Measurements from ENCODE around the gene ZC3H8. TPM values are rescaled to one million over a fixed set of nuclear protein-coding genes. Genes with fewer than 3 reads are reported as not detected.
A peak's percentile ranks its signal among the peaks of the same experiment; 100 is the strongest.

Gene ZC3H8
- total RNA-seq, 2 donors from 2014 or later = 14.3 to 45.8 TPM

GRCh38 chr2:112184121-112184520 is 70.7 kb downstream of the ZC3H8 start:
- WGBS, 2 donors = 94% methylated on average over 7 to 8 of the region's 8 CpGs
- Histone ChIP-seq H3K4me1 (peaks cover 5% of the 10 kb centered on the region), H3K36me3 (replicated peaks in 1 of 2; ENCODE audit: insufficient read depth in 1 of 2, low read depth in 2 of 2) (no peaks in the 10 kb centered on the region), H3K4me3 (no peak overlapping the region), H3K9me3 (no peaks in the 10 kb centered on the region), H3K27ac (no peak overlapping the region), H3K27me3 (peaks cover 0 to 10% of the 10 kb centered on the region in 2 donors)
- intact Hi-C loops (cut with DNase I) = no loop called here
- TF ChIP-seq, protein P1, sequence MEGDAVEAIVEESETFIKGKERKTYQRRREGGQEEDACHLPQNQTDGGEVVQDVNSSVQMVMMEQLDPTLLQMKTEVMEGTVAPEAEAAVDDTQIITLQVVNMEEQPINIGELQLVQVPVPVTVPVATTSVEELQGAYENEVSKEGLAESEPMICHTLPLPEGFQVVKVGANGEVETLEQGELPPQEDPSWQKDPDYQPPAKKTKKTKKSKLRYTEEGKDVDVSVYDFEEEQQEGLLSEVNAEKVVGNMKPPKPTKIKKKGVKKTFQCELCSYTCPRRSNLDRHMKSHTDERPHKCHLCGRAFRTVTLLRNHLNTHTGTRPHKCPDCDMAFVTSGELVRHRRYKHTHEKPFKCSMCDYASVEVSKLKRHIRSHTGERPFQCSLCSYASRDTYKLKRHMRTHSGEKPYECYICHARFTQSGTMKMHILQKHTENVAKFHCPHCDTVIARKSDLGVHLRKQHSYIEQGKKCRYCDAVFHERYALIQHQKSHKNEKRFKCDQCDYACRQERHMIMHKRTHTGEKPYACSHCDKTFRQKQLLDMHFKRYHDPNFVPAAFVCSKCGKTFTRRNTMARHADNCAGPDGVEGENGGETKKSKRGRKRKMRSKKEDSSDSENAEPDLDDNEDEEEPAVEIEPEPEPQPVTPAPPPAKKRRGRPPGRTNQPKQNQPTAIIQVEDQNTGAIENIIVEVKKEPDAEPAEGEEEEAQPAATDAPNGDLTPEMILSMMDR (IDR thresholded peaks at IDR 0.05) = no peak
- TF ChIP-seq POLR2A (IDR thresholded peaks at IDR 0.05) = no peak
- DNase-seq (no peak), ATAC-seq (no peak)

DNA sequence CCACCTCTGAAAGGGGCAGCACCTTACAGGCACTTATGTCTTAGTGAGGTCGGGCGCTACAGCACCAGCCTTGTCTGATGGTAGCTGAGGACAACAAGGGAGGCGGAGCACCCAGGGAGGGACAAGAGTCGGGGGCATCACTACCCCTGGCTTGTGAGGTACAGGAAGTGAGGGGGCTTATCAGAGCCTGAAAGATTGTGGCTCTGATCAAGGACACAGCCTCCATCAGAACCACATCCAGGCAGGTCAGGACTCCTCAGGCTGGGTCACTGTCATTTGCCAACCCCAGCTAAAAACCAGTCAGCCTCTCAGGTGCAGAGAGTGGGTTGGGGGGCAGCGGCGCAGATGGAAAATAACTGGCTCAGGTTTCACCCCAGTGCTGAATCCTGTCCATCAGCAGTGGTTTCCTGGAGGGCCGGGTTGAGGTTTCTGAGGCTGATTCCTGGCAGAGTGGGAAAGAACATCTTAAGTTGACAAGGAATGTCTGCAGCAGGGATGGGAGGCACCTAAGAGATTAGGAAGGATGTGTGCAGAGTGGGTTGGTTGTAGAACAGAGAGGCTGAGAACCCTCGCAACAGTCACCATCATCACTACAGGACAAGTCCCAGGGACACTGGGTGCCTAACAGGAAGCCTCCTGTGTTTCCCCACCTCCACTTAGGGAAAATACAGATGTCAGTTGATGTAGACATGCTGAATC is 71.4 kb downstream of the ZC3H8 start:
- Histone ChIP-seq H3K4me1 (peaks cover 5% of the 10 kb centered on the region), H3K27ac (no peak overlapping the region)

GRCh38 chr2:112182581-112183034 is 72.2 kb downstream of the ZC3H8 start:
- intact Hi-C loops (cut with DNase I) = no loop called here
- Histone ChIP-seq H3K36me3 (replicated peaks in 1 of 2; ENCODE audit: insufficient read depth in 1 of 2, low read depth in 2 of 2) (no peaks in the 10 kb centered on the region), H3K27me3 (peaks cover 0 to 10% of the 10 kb centered on the region in 2 donors), H3K9me3 (no peaks in the 10 kb centered on the region), H3K4me3 (no peak overlapping the region), H3K27ac (no peak overlapping the region), H3K4me1 (peaks cover 5% of the 10 kb centered on the region)
- no peak for ATAC-seq
- WGBS, 2 donors = 82 to 84% methylated on average over 9 to 17 of the region's 17 CpGs
- no peak for DNase-seq
- no peak for TF ChIP-seq POLR2A (IDR thresholded peaks at IDR 0.05)
- TF ChIP-seq, protein P1 (IDR thresholded peaks at IDR 0.05) = no peak

More for the DNA sequence above, 71.4 kb downstream of the ZC3H8 start:
- H3K36me3 ChIP-seq (replicated peaks in 1 of 2; ENCODE audit: insufficient read depth in 1 of 2, low read depth in 2 of 2) = no peaks in the 10 kb centered on the region
- intact Hi-C loops (cut with DNase I) = no loop called here
- no peaks in the 10 kb centered on the region for H3K9me3 ChIP-seq
- no peak for DNase-seq
- H3K27me3 ChIP-seq = peaks cover 0 to 10% of the 10 kb centered on the region in 2 donors
- WGBS, 2 donors = 75 to 90% methylated on average over 8 of the region's 8 CpGs
- no peak for ATAC-seq
- H3K4me3 ChIP-seq = no peak overlapping the region
- TF ChIP-seq, protein P1 (IDR thresholded peaks at IDR 0.05) = no peak
- no peak for TF ChIP-seq POLR2A (IDR thresholded peaks at IDR 0.05)

DNA sequence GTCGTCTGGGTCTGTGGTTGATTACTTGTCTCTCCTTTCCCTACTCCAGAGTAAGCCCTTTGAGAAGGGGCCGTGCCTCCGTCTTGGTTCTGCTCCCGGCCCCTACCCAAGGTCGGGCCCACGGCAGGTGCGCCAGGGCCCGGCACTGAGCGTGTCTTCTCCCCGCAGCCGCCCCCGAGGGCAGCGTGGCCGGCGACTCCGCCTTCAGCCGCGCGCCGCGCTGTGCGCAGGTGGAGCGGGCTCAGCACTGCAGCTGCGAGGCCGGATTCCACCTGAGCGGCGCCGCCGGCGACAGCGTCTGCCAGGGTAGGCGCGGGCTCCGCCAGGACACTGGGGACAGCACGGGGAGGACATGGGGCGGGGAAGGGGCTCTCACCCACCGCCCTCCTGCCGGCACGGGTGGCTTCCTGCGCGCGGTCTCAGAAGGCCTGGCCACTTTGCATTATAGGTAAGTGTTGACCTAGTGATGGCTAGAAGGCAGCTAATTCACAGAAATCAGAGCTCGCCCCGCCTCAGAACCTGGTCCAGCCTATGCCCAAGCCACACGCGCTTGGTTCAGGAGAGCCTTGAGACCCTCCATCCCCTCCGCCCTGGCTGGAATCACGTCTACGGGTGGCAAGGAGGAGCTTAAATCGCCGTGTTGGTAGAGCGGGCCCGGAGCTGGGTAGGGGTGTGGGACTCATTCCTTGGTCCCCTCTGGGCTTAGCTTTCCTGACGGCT is 73.1 kb downstream of the ZC3H8 start:
- peaks cover 5% of the 10 kb centered on the region for H3K4me1 ChIP-seq
- intact Hi-C loops (cut with DNase I) = no loop called here
- H3K9me3 ChIP-seq = no peaks in the 10 kb centered on the region
- no peaks in the 10 kb centered on the region for H3K36me3 ChIP-seq (replicated peaks in 1 of 2; ENCODE audit: insufficient read depth in 1 of 2, low read depth in 2 of 2)
- no peak for TF ChIP-seq POLR2A (IDR thresholded peaks at IDR 0.05)
- TF ChIP-seq, protein P1 (IDR thresholded peaks at IDR 0.05) = peak in 2 of 7 experiments; percentile 4 to 29
- 15 to 55% methylated on average over 12 to 54 of the region's 54 CpGs for WGBS, 2 donors
- peak in 2 of 4 donors; percentile 16 to 44 for DNase-seq
- no peak overlapping the region for H3K27ac ChIP-seq
- H3K27me3 ChIP-seq = peaks cover 0 to 10% of the 10 kb centered on the region in 2 donors
- peak; percentile 48 for ATAC-seq
- H3K4me3 ChIP-seq = no peak overlapping the region
